K562 (cell line): ENCODE measurements around the gene RAI1. TPM values are rescaled to one million over a fixed set of nuclear protein-coding genes. Genes with fewer than 3 reads are reported as not detected.
A peak's percentile ranks its signal among the peaks of the same experiment; 100 is the strongest.

Experiments used
- ATAC-seq: fragments of 200-7000 bp; cut with Tn5 transposase; 3 replicates; pipeline ENCODE4 v1.9.1; 2020; ENCODE audit warnings: moderate library complexity
- BruUV-seq: library from RNA; stranded (reverse); fragments of 400-500 nt; replicated peaks from 2 replicates; lab custom pipeline; 2021; lab: Mats Ljungman, UMichigan
- CTCF ChIA-PET: fragments of 300-600 bp; formaldehyde crosslinking; extraction: SDS; loops from one replicate; lab custom pipeline; 2021; ENCODE audit warnings: low intra/inter-chr PET ratio; lab: Yijun Ruan, JAX
- POLR2A ChIA-PET: fragments of 300-600, 350-650 bp; sonication (Branson Sonifier 250); formaldehyde crosslinking; extraction: SDS; loops from one replicate; lab custom pipeline; 2021; ENCODE audit warnings: antibody characterized with exemption, inconsistent platforms; lab: Yijun Ruan, JAX
- DNase-seq, 4 experiments: peaks; one replicate each; pipeline versions ENCODE4 v3.0.0 to v3.0.0-alpha.2; 2011 to 2018; ENCODE audit warnings: low spot score in 3 of 4, mixed read lengths in 3 of 4; ENCODE audit errors: extremely low read depth in 1 of 4
- FAIRE-seq: peaks from 2 replicates; lab custom pipeline; 2011; peaks lifted over from hg19 to GRCh38; lab: Jason Lieb, UNC
- H2AFZ ChIP-seq: 2 replicates; pipeline ENCODE4 v1.6.0; 2011; ENCODE audit warnings: low read depth, low read length, control low read depth, inconsistent platforms
- H3K27ac ChIP-seq: fragments of 200-600 bp; 3 replicates; pipeline ENCODE4 v1.8.0; 2011; ENCODE audit warnings: low read depth, mild to moderate bottlenecking, control low read depth, inconsistent platforms, low read length, moderate library complexity, mixed read lengths; ENCODE audit errors: extremely low read depth
- H3K27me3 ChIP-seq, 2 experiments: fragments of 300-600 bp in 1 of 2; 2 replicates in 1 of 2; 3 replicates in 1 of 2; pipeline versions ENCODE4 v1.6.0 to v1.8.0; 2011; ENCODE audit warnings: inconsistent platforms in 2 of 2, low read length in 2 of 2, mild to moderate bottlenecking in 1 of 2, mixed read lengths in 1 of 2, moderate library complexity in 1 of 2; ENCODE audit not compliant: control insufficient read depth in 2 of 2, insufficient read depth in 2 of 2
- H3K36me3 ChIP-seq: fragments of 300-600 bp; 3 replicates; pipeline ENCODE4 v1.8.0; 2011; ENCODE audit warnings: mild to moderate bottlenecking, low read length, inconsistent platforms; ENCODE audit not compliant: control insufficient read depth, insufficient read depth
- H3K4me1 ChIP-seq, 2 experiments: fragments of 200-600 bp in 1 of 2; replicated peaks in 1 of 2; 2 replicates in 1 of 2; 3 replicates in 1 of 2; pipeline versions ENCODE4 v1.5.1 to v1.8.0; 2011; ENCODE audit warnings: inconsistent platforms in 2 of 2, low read length in 2 of 2, mild to moderate bottlenecking in 1 of 2, mixed read lengths in 1 of 2, moderate library complexity in 1 of 2; ENCODE audit not compliant: control insufficient read depth in 2 of 2, insufficient read depth in 2 of 2
- H3K4me2 ChIP-seq: 2 replicates; pipeline ENCODE4 v1.6.1; 2011; ENCODE audit warnings: low read length, control low read depth, inconsistent platforms, mixed read lengths; ENCODE audit not compliant: insufficient read depth
- H3K4me3 ChIP-seq: fragments of 200-600 bp; sonication (generic), shearing (Covaris generic); 2 replicates; pipeline ENCODE4 v1.5.1; 2016; ENCODE audit warnings: control low read depth, inconsistent platforms
- H3K79me2 ChIP-seq: fragments of 200-600 bp; 3 replicates; pipeline ENCODE4 v1.8.0; 2011; ENCODE audit warnings: low read length, inconsistent platforms; ENCODE audit not compliant: control insufficient read depth, insufficient read depth
- H3K9ac ChIP-seq, 2 experiments: 2 replicates each; pipeline versions ENCODE4 v1.6.0 to v1.6.1; 2011; ENCODE audit warnings: low read depth in 2 of 2, low read length in 2 of 2, control low read depth in 1 of 2, inconsistent platforms in 1 of 2, mild to moderate bottlenecking in 1 of 2, mixed read lengths in 1 of 2; ENCODE audit not compliant: insufficient read depth in 1 of 2
- H3K9me1 ChIP-seq: one replicate; pipeline ENCODE4 v1.6.0; 2011; ENCODE audit warnings: inconsistent platforms, mild to moderate bottlenecking, low read length, moderate library complexity; ENCODE audit not compliant: control insufficient read depth, insufficient read depth
- H3K9me3 ChIP-seq: replicated peaks from 2 replicates; pipeline ENCODE4 v1.5.1; 2011; ENCODE audit warnings: low read depth, low read length, inconsistent platforms; ENCODE audit not compliant: control insufficient read depth, insufficient read depth
- H4K20me1 ChIP-seq: replicated peaks from 2 replicates; pipeline ENCODE4 v1.6.1; 2011; ENCODE audit warnings: low read length, inconsistent platforms, mixed read lengths; ENCODE audit not compliant: control insufficient read depth, insufficient read depth
- BACH1 ChIP-seq: fragments of 200-800 bp; sonication (Bioruptor generic); IDR thresholded peaks from 2 replicates; pipeline ENCODE4 v1.6.1; 2016; ENCODE audit warnings: missing genetic modification characterization, missing compliant biosample characterization
- CEBPB ChIP-seq: fragments of 450-650 bp; IDR thresholded peaks from 2 replicates; pipeline ENCODE4 v1.6.1; 2016; ENCODE audit warnings: missing genetic modification characterization, missing compliant biosample characterization
- CEBPG ChIP-seq, 3 experiments: fragments of 200-800 bp in 1 of 3; sonication (Bioruptor generic) in 1 of 3; sonication (generic) in 1 of 3; formaldehyde crosslinking in 1 of 3; IDR thresholded peaks in 2 of 3; conservative IDR thresholded peaks in 1 of 3; 2 replicates each; pipeline versions ENCODE4 v1.6.1 to v1.8.0; 2016 to 2022; ENCODE audit warnings: missing compliant biosample characterization in 2 of 3, missing genetic modification characterization in 2 of 3, mild to moderate bottlenecking in 1 of 3, missing genetic modification reagents in 1 of 3
- PHB ChIP-seq: fragments of 250-450 bp; sonication (Bioruptor Pico); IDR thresholded peaks from 2 replicates; pipeline ENCODE4 v1.5.0; 2021
- POLR2A ChIP-seq: fragments of 450-650 bp; conservative IDR thresholded peaks from 2 replicates; pipeline ENCODE4 v1.6.1; 2016
- SUPT5H ChIP-seq: fragments of 450-650 bp; IDR thresholded peaks from 2 replicates; pipeline ENCODE4 v1.6.1; 2016
- ZNF707 ChIP-seq: fragments of 250-450 bp; sonication (Bioruptor Pico); conservative IDR thresholded peaks from 2 replicates; pipeline ENCODE4 v1.8.0; 2022; ENCODE audit warnings: inconsistent platforms, mild to moderate bottlenecking, moderate library complexity
- WGBS: fragments of 100-300 bp; shearing (Covaris generic); methylation state at CpG from one replicate; pipeline ENCODE4 v1.1.6; 2016; ENCODE audit warnings: low coverage, mixed read lengths; ENCODE audit not compliant: insufficient coverage; ENCODE audit errors: missing lambda C conversion rate; 5-methylcytosine and 5-hydroxymethylcytosine counted together
- in situ Hi-C: fragments of 300-500 bp; cut with MboI; formaldehyde crosslinking; loops from 4 replicates; pipeline ENCODE4 v1.15.0; 2018; ENCODE audit warnings: inconsistent platforms, mixed read lengths
- intact Hi-C: fragments of 100-400 bp; cut with micrococcal nuclease; formaldehyde crosslinking; loops from 2 replicates; pipeline ENCODE4 v1.14.2; 2022
- polyA plus RNA-seq, 8 experiments: library from polyadenylated mRNA; depleted of rRNA in 4 of 8; stranded (reverse) in 5 of 8; unstranded in 3 of 8; fragments of >200 nt; fragmentation: Nextera tagmentation in 2 of 8; fragmentation: Illumina TruSeq in 1 of 8; extraction: Ambion mirVana in 2 of 8; extraction: Trizol in 1 of 8; gene quantifications; 2 replicates each; pipeline versions ENCODE4 v1.2.1 to v1.2.3, GENCODE V29; 2011 to 2014; ENCODE audit warnings: inconsistent platforms in 1 of 8, missing spikeins in 1 of 8
- total RNA-seq, 7 experiments: library from RNA; depleted of rRNA in 6 of 7; stranded (reverse); fragments of >200 nt in 6 of 7; fragmentation: Illumina TruSeq in 2 of 7; extraction: Trizol in 2 of 7; gene quantifications; 2 replicates each; pipeline versions ENCODE4 v1.2.1 to v1.2.3, GENCODE V29; 2011 to 2021; ENCODE audit warnings: low replicate concordance in 1 of 7

Gene RAI1
- total and polyA plus RNA-seq, 9 of the 15 experiments (the other 6 are each of a cell fraction or from before 2014, with no cell fraction given): 0.68 to 19.9 (median 5.5) TPM

- H3K36me3 ChIP-seq: peaks cover 97% of the 10 kb centered on the region; the same call in 2 of the 3 replicates
- WGBS: 65% methylated on average over 5 of the region's 10 CpGs
- in situ Hi-C loops: loop anchor here (5.0 kb wide), 1 partner anchor 39 kb away; no protein-coding TSS in a partner anchor
- peaks cover 51% of the 10 kb centered on the region for H4K20me1 ChIP-seq
- BruUV-seq: no TSS peak
- peak; percentile 65 to 78 (median 72) for DNase-seq
- CTCF ChIA-PET: no interaction called here
- no peaks in the 10 kb centered on the region for H3K27me3 ChIP-seq
- no peaks in the 10 kb centered on the region for H3K9me3 ChIP-seq
- no peak overlapping the region for H3K4me2 ChIP-seq
- TF ChIP-seq PHB: 0 out of 2 replicates have a peak, but pooled peaks have one; percentile 36
- TF ChIP-seq CEBPG (CRISPR knock-in tag; IDR thresholded peaks at IDR 0.05): 0 out of 2 replicates have a peak, but pooled peaks have one; percentile 16
- TF ChIP-seq CEBPG (tag; conservative IDR thresholded peaks at IDR 0.05 in 1 of 2, IDR thresholded peaks at IDR 0.05 in 1 of 2): no peak
- peak; percentile 58 for TF ChIP-seq CEBPB (tag)
- TF ChIP-seq POLR2A: peak; percentile 38
- TF ChIP-seq SUPT5H: peak; percentile 29; the same call in 1 of the 2 replicates
- TF ChIP-seq ZNF707 (CRISPR knock-in tag): no peak
- no peak for TF ChIP-seq BACH1 (tag)
- peak; percentile 32 for FAIRE-seq
- peaks cover 60% of the 10 kb centered on the region for H3K79me2 ChIP-seq
- intact Hi-C loops: no loop called here
- no peak overlapping the region for H3K4me3 ChIP-seq
- ATAC-seq: peak; percentile 76
- peaks cover 49 to 94% of the 10 kb centered on the region in 2 experiments for H3K4me1 ChIP-seq
- H3K9ac ChIP-seq: peak overlapping the region in 1 of 2 experiments; percentile 84; a peak in 2 of 4 replicates
- POLR2A ChIA-PET: interaction anchor here (0.7 to 1.4 kb wide), 10 partner anchors 8 to 40 kb away, joined by 3 to 6 read pairs (median 4); no protein-coding TSS in a partner anchor
- no peak overlapping the region for H3K27ac ChIP-seq
- H2AFZ ChIP-seq: no peak overlapping the region
- peaks cover 4% of the 10 kb centered on the region for H3K9me1 ChIP-seq
Measured at GRCh38 chr17:17818088-17818526, 136.8 kb downstream of the RAI1 start.
